Stimulated activated naive CD4-positive, alpha-beta T cell treated with Interleukin-2 at 50 U/mL for 16 hours (primary cell): ENCODE measurements around the gene PNPLA8.

ENCODE experiments used
- DNase-seq: peaks from one replicate; lab custom pipeline; 2025; lab: John Stamatoyannopoulos, UW

The PNPLA8 gene

DNA sequence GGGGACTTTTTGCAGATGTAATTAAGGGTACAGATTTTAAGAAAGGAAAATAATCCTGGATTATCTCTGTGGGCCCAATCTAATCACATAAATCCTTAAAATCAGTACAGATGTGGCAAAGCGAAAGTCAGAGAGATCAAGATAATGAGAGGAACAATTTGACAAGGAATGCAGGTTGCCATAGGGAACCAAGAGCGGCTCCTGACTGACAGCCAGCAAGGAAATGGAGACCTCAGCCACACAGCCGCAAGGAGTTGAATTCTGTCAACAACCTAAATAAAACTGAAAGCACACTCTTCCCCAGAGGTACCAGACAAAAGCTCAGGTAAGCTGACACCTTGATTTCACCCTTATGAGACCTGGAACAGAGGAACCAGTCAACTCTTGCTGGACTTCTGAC lies 3.4 kb upstream of the PNPLA8 start:
- DNase-seq = no peak

DNA sequence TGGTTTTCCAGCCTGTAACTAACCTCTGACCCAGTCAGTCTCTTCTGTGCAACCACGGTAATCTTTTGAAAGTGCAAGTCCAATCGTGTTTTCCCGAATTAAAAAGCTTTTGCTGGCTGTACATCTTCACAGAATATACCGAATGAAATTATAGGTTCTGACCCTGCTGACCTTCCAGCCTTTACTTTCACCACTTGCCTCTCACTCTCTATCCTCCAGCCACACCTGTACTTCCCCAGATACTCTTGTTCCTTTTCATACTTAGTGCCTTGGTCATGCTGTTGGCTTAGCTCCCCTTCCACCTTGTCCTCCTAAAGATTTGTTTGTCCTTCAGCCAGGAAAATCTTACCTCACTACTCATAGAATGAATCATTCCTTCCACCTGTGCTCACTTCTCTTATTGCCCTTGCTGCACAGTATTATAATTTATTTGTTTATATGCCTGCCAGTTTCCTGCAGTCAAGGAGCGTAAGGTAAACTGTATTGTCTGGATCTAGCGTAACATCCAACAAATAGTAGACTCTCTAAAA lies 2.3 kb upstream of the PNPLA8 start:
- DNase-seq = no peak

DNA sequence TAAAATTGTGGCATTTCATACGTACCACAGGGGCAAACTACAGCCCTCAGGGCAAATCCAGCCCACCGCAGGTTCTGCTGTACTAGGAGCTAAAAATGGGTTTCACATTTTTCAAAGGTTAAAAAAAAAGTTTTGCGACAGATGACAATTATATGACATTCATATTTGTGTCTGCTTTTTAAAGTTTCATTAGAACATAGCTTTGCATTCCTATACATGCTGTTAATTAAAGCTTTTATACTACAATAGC lies 758 bp upstream of the PNPLA8 start:
- no peak for DNase-seq

DNA sequence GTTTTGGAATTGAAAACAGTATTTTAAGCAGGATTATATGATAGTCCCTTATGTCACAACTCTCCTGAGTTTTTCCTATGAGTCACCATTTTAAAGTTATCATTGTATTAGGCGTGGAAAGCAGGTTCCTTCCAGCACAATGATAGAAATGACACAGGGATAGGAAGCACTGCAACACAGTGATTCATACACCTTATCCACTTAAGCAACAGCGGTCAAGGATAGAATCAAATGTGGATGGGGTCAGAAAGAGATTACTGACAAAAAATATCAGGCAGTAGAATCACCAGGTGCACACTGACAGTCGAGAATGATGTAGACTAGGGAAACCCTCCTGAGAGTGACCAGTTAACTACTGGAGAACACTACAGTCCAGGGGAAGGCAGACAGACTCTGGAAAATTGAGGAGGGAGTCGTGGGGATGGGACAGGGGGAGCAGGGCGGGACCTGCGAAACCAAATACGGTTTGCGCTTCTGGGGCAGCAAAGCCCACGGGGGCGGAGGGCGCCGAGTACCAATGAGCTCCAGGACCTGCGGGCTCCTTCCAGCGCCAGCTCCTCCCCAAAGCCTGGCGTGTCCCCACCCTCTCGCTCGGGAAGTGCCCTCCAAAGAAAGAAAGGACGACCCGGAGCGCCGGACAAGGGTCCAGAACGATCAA lies 479 bp downstream of the PNPLA8 start:
- DNase-seq = peak; percentile 77

DNA sequence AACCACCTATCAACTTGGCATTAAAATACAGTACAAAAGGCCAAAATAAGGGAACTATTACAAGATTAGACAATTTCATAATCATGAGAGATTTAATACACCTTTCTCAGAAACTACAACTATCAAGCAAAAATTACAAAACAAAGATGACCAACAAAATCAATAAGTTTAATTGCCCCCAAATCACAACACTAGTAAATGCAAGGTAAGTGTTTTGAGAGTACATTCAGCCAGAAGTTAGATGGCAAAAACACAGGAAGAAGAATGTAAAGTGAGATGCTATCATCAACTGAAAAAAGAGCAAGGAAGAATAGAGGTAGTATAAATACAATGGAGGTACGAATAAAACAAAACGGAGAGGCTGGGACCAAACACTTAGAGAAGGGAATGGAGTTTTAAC lies 3.2 kb downstream of the PNPLA8 start:
- no peak for DNase-seq

DNA sequence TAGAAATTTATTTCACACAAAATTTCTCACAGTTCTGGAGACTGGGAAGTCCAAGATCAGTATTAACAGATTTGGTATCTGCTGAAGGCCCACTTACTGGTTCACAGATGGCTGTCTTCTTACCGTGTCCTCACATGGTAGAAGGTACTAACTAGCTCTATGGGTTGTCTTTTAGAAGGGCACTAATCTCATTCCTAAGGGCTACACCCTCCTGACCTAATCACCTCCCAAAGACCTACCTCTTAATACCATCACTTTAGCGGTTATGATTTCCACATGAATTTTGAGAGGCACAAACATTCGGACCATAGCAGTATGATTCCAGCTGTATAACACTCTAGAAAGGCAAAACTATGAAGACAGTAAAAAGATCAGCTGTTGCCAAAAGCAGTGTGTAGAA lies 8.0 kb downstream of the PNPLA8 start:
- DNase-seq = no peak

DNA sequence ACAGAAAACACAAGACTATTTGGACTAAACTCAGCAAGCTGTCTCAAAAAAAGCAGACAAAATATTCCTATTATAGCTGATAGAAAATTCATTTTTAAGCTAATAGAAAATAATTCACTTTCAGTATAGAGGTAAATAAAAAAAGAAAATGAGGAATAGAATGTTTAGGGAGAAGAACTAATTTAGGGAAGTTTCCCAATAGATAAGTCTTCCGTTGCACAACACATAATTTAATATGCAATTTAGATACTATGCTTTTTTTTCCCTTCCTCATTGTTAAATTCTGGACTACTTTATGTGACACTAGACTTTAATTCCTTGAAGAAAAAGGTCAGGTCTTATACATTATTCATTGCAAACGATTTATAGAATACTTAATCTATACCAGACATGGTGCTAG lies 10.3 kb downstream of the PNPLA8 start:
- DNase-seq = no peak

DNA sequence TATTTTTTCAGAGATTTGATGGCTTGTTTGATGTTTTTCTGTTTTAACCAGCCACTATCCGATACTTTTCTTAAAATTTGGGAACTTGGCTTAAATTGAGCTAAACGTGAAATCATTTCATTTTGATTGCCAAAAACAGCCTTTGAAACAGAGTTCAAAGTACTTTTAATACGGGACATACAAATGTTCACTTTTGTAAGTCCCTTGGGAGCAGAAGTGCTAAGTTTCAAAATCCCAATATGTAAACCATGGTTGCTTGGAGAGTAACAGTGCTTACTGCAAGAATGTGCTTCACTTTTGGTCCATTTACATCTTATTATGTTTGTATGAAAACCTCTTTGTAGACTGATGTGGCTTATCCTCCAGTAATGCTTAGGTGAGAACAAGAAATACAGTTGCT lies 10.9 kb downstream of the PNPLA8 start:
- DNase-seq = no peak

DNA sequence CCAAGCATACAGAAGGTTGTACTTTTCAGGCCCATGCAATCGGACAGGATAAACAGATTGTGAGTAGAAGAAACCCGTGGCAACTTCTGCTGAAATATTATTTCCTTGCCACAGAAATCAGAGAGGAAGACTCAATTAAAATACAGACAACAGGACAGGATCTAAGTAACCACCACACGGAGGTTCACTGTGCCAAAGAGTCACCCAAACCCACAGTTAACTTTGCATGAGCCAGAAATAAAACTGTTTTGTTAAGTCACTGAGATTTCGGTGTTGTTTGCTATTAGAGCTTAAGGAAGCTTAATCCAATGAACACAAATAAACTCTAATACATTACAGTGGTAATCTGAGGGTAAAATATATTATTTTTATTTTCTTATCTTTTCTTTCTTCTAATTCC lies 14.0 kb downstream of the PNPLA8 start:
- DNase-seq = no peak

DNA sequence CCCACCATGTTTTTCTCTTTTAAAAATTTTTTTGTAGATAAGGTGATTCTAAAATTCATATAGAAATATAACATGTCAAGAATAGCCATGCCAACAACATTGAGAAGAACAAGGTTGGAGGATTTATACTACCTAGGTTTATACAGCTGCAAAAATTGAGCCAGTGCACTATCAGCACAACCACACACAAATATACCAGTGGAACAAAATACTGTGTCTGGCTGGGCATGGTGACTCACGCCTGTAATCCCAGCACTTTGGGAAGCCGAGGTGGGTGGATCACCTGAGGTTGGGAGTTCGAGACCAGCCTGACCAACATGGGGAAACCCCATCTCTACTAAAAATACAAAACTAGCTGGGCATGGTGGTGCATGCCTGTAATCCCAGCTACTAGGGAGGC lies 21.4 kb downstream of the PNPLA8 start:
- peak; percentile 4 for DNase-seq

DNA sequence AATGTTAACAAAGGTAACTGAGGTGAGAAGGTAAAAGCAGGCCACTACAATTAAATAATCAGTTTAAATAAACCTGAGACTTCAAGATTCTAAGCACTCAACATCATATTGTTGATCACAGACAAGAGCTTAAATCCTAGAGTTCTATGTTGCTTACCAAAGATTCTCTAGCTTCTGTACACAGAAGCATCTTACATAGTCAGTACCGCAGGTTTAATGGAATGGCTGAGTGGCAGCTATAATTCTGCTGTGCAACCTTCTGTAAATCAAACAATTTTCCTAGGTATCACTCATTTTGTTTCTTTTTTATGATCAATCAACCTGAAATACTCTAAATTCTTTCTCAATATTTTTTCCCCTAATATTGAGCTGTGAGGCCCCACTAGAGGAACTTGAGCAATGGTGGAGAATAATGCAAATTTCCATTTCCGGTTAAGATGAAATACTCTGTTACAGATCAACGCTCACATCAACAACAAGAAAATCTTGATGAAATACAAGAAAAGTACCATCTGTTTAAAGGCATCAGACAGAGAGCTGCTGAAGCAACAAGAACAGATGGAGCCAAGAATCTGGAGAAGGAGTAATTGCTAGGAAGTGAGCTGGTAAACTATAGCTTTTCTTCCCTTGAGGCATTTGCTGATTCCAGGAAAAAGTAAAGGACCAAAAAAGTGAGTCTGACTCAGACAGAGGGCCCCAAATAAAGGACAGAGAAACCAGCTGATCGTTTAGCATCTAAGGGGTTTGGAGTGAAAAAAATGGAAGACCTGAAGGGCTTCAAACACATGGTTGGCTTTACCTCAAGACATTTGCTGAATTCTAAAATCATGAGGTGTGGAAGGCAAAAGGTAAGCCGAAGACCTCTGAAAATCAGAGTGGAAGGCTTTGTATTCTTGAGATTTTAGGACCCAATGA lies 22.6 kb downstream of the PNPLA8 start:
- no peak for DNase-seq

DNA sequence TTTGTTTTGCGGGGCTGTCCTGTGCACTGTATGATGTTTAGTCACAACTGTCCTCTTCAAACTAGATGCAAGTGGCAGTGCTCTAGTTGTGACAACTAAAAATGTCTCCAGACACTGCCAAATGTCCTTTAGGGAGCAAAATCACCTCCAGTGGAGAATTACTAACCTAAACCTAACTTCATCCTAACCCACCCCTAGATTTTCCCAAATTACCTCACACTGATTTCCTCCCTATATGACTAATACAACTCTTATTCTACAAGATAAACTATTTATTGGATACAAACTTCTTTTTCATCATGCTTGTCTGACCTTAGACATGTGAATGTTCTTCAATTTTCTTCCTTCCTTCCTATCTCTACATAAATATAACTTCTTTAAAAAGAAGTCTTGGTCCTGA lies 26.4 kb downstream of the PNPLA8 start:
- no peak for DNase-seq

DNA sequence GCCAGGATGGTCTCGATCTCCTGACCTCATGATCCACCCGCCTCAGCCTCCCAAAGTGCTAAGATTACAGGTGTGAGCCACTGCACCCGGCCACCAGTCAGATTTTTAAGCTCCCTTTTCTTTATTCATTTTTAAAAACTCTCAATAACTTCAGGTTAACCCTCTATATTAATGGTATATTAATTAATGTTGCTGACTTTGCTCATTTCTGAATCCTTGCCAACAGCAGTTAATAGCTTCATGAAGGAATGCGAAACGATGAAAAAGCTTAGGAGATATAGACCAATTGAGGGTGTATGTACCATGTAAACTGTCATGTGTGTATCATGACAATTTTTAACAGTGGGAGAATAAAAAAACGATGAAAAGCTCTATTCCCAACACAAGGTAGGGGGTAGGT lies 27.5 kb downstream of the PNPLA8 start:
- DNase-seq = no peak

DNA sequence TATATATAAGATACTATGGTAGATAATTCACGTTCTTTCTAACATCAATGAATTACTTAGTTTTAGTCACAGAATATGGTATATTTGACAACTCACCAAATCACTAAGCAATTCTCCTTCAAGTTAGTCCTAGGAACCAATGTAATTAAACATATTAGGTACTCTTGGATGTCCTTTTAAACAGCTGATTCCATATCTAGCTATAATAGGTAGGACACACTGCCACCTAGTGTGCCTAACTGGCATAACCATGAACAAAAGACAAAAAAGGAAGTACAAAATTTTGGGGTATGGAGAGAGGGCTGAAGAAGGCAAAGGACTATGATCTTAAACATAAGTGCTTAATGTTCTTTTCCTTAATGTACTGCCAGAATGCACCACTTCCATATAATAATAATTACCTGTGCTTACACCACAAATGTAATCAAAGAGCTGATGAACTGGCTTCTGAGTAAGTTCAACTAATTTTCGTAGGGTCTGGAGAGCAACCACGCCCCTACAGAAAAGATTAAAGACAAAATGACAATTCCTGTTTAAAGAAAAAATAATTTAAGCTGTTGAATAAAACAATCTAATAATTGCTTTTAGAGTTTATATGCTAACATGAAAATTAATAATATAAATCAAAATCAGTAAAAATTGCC lies 28.7 kb downstream of the PNPLA8 start:
- no peak for DNase-seq

DNA sequence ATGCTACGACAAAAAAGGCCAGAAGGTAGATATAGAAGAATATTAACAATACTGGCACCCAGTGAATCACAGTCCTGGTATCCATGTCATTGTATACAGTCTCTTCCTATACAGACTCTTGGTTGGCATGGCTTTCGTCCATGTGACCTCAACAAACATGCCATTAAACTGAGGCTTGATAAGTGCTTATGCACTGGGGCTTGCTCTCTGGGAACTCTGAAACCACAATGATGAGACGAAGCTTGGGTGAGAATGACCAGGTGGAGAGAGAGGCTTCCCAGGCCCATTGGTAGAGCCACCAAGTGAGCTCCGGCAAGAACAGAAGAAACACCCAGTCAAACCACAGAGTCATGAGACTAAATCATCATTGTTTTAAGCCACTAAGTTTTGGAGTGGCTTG lies 33.2 kb downstream of the PNPLA8 start:
- DNase-seq = no peak

DNA sequence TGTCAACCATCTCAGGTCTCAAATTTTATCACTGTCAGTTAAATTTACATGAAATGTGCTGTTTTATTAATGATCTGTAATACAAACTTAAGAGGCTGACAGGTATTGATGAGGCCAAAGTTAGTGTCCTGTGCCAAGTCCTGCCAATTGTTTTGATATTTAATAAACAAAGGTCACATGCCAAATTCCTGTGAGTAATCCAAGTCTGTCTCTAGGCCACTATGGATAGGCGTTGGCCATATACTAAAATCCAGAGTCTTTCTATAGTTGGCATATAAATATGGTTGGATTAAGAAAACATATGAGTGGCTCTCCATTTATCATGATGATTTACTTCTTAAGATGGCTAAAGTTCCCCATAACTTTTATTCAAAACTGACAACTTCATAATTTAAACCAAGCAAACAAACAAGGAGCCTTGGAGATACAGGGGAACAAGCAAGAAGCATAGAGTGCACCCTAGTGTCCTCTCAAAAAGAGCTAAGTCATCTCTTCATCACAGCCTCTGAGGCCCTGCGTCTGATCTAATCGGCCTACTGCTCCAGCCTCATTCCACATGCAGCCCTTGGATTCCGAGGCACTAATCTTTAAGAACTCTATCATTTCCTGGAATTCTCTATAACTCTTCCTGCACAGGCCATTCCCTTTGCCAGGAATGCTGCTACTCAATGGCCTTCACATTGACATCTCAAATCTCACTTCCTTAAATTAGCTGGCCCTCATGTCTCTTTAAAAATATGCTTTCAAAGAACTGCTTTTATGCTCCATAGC lies 37.0 kb downstream of the PNPLA8 start:
- no peak for DNase-seq

DNA sequence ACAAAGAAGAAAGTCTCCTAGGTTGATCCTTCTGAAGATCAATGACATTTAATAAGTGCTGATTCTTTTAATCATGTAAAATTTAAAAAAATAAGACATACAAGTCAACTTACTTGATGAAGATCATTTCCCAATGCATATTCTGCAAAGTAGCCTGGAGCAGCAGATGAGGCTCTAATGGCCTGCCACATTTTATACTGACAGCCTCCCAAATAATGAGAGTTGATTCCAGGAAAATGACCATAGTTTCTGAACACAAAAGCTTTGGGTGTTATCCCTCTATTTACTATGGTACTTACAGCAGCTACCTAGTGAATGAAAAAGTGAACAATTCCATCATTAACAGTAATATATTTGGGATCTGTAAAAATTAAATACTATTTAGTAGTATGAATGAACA lies 38.3 kb downstream of the PNPLA8 start:
- no peak for DNase-seq

DNA sequence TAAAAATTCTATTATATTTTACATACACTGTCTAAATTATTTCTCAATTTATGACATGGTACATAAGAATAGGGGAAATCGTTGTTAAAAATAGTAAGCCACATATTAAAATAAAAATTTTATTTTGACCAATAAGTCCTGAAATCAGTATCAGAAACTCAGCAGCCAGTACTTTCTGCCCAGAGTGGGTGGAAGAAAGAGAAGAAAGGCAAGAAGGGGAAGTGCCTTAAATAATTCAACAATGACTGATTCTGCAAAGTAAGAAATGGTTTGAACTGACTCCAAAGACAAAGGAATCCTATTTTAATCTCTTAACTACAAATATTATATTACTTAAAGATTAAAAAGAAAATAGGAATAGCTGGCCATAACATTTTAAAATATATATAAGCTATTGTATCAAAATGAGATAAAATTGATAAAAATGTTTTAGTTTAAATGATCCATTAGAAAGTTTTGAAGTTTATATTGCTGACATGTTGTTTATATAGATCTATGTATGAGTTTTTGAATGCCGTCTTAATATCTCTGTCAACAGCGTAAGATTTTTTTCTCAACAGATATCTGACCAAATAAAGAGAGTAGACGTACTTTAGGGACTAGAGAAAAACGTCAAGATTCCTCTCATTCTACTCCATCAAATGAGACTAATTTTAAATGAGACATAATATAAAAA lies 39.5 kb downstream of the PNPLA8 start:
- no peak for DNase-seq

DNA sequence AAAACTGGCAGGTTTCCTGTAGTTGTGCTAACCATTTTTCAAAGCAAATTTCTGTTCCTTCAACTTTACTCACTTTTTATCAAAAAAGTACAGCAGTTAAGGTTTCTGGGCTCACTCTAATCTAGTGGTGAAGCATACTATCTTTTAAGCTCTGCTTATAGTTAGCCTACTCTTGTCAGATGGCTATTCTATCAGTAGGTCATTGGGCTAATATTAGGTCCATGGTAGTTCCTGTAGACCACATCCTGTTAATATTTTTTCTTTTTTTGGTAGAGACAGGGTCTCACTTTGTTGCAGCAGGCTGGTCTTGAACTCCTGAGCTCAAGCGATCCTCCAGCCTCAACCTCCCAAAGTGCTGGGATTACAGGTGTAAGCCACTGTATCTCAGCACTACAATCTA lies 41.8 kb downstream of the PNPLA8 start:
- no peak for DNase-seq

DNA sequence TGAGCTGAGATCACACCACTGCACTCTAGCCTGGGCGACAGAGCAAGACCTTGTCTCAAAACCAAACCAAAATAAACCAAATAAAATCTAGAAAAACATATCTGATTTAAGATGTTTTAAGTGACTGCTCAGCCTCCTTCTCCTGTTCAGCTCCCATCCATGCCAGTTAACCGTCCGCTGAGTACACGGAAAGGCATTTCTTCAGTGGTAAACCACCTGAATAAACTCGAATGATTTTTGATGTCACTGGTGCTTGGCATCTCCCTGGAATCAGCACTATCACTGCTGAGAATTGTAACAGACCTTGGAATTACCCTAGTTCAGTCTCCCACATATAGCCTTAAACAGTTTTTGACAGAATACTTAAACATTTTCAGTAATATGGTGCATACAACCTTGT lies 45.6 kb downstream of the PNPLA8 start:
- DNase-seq = no peak

DNA sequence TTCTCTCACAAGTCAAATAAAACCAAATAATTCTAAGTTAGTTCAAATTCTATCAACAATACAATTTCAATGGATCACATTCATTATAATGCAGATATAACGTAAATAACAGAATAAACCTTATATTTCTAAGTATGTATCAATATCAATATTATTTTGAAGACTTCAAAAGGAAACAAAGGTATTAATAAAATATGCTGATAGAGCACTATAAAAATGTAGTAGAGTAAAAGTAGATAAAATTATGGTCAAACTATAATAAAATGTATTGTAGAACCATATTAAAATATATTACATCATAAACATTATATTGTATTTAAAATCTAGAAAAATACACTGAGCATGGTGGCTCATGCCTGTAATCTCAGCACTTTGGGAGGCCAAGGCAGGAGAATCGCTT lies 46.2 kb downstream of the PNPLA8 start:
- DNase-seq = no peak

DNA sequence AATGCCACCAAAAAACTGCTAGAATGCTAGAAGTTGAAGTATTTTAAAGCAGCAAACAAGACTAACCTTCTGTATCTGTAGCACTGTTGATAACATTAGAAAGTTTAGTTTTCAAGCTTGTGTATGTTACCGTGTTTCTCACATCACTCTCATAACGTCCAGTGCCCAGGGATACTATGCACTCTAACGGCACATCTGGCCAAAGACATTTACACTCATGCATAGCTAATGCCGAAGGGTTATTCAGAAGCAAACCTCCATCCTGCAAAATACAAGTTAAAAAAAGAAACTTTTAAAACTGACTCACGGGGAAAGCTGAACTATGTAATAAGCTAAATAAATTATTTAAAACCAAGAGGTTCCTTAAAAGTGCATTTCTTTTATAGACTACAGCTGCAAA lies 46.8 kb downstream of the PNPLA8 start:
- DNase-seq = no peak
